ENCODE results near the gene IL2RA. TPM values are rescaled to one million over a fixed set of nuclear protein-coding genes. Genes with fewer than 3 reads are reported as not detected.

Gene IL2RA
- polyA plus RNA-seq, 3 donors, result 0.06 TPM; not detected in 2

GRCh38 chr10:6033954-6034353 is 28.2 kb downstream of the IL2RA start:
- Histone ChIP-seq H3K79me2 (ENCODE audit: insufficient read depth, low read length) (no peaks in the 10 kb centered on the region), H3K27me3 (ENCODE audit: control insufficient read depth in 2 of 2, insufficient read depth in 2 of 2, low read length in 2 of 2) (no peaks in the 10 kb centered on the region), H2AFZ (ENCODE audit: insufficient read depth, low read depth, low read length, poor library complexity, severe bottlenecking) (no peak overlapping the region), H3K36me3 (replicated peaks in 1 of 2; ENCODE audit: control insufficient read depth in 1 of 2, insufficient read depth in 2 of 2, low read length in 2 of 2) (no peaks in the 10 kb centered on the region), H3K4me1 (ENCODE audit: control insufficient read depth in 1 of 2, insufficient read depth in 2 of 2, low read length in 2 of 2) (peaks cover 3 to 12% of the 10 kb centered on the region in 2 donors), H3K9ac (ENCODE audit: insufficient read depth, low read length, poor library complexity, severe bottlenecking) (no peak overlapping the region), H4K20me1 (ENCODE audit: insufficient read depth, low read length) (no peaks in the 10 kb centered on the region), H3K27ac (ENCODE audit: low read depth in 1 of 2, low read length in 2 of 2) (no peak overlapping the region), H3K9me3 (replicated peaks in 1 of 2; ENCODE audit: control insufficient read depth in 1 of 2, insufficient read depth in 1 of 2, low read length in 2 of 2) (peaks cover 4 to 12% of the 10 kb centered on the region in 2 donors), H3K4me3 (replicated peaks in 1 of 3; ENCODE audit: low read depth in 2 of 3, low read length in 3 of 3) (no peak overlapping the region), H3K4me2 (replicated peaks; ENCODE audit: extremely low read depth, low read length, poor library complexity, severe bottlenecking) (no peak overlapping the region)
- TF ChIP-seq, protein P1, sequence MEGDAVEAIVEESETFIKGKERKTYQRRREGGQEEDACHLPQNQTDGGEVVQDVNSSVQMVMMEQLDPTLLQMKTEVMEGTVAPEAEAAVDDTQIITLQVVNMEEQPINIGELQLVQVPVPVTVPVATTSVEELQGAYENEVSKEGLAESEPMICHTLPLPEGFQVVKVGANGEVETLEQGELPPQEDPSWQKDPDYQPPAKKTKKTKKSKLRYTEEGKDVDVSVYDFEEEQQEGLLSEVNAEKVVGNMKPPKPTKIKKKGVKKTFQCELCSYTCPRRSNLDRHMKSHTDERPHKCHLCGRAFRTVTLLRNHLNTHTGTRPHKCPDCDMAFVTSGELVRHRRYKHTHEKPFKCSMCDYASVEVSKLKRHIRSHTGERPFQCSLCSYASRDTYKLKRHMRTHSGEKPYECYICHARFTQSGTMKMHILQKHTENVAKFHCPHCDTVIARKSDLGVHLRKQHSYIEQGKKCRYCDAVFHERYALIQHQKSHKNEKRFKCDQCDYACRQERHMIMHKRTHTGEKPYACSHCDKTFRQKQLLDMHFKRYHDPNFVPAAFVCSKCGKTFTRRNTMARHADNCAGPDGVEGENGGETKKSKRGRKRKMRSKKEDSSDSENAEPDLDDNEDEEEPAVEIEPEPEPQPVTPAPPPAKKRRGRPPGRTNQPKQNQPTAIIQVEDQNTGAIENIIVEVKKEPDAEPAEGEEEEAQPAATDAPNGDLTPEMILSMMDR (IDR thresholded peaks at IDR 0.05), result no peak
- Mint-ChIP-seq H3K27ac (no peak overlapping the region), H3K9me3 (peaks cover 6 to 17% (median 14%) of the 10 kb centered on the region in 7 donors), H3K27me3 (ENCODE audit: low read depth in 3 of 3) (peaks cover 0 to 4% (median 0%) of the 10 kb centered on the region in 3 donors), H3K4me1 (peaks cover 12% of the 10 kb centered on the region), H3K36me3 (no peaks in the 10 kb centered on the region), H3K4me3 (no peak overlapping the region)
- DNase-seq, result peak; percentile 12 to 79 (median 16)
- intact Hi-C loops (cut with micrococcal nuclease), result no loop called here
- no CpG with 5 or more reads among the region's 3 CpGs for WGBS (ENCODE audit: insufficient coverage)

GRCh38 chr10:6030940-6031339 is 31.2 kb downstream of the IL2RA start:
- TF ChIP-seq, protein P1 (IDR thresholded peaks at IDR 0.05), result no peak
- H3K4me1 ChIP-seq (ENCODE audit: control insufficient read depth in 1 of 2, insufficient read depth in 2 of 2, low read length in 2 of 2), result peaks cover 3 to 12% of the 10 kb centered on the region in 2 donors
- H3K36me3 ChIP-seq (replicated peaks in 1 of 2; ENCODE audit: control insufficient read depth in 1 of 2, insufficient read depth in 2 of 2, low read length in 2 of 2), result no peaks in the 10 kb centered on the region
- Mint-ChIP-seq H3K36me3 (no peaks in the 10 kb centered on the region), H3K9me3 (peaks cover 6 to 17% (median 12%) of the 10 kb centered on the region in 7 donors), H3K4me1 (peaks cover 12% of the 10 kb centered on the region), H3K4me3 (no peak overlapping the region), H3K27ac (no peak overlapping the region), H3K27me3 (ENCODE audit: low read depth in 3 of 3) (peaks cover 0 to 2% (median 1%) of the 10 kb centered on the region in 3 donors)
- no peak overlapping the region for H3K9ac ChIP-seq (ENCODE audit: insufficient read depth, low read length, poor library complexity, severe bottlenecking)
- intact Hi-C loops (cut with micrococcal nuclease), result no loop called here
- H4K20me1 ChIP-seq (ENCODE audit: insufficient read depth, low read length), result no peaks in the 10 kb centered on the region
- H2AFZ ChIP-seq (ENCODE audit: insufficient read depth, low read depth, low read length, poor library complexity, severe bottlenecking), result no peak overlapping the region
- no peak overlapping the region for H3K4me2 ChIP-seq (replicated peaks; ENCODE audit: extremely low read depth, low read length, poor library complexity, severe bottlenecking)
- H3K4me3 ChIP-seq (replicated peaks in 1 of 3; ENCODE audit: low read depth in 2 of 3, low read length in 3 of 3), result no peak overlapping the region
- peaks cover 4 to 12% of the 10 kb centered on the region in 2 donors for H3K9me3 ChIP-seq (replicated peaks in 1 of 2; ENCODE audit: control insufficient read depth in 1 of 2, insufficient read depth in 1 of 2, low read length in 2 of 2)
- H3K27ac ChIP-seq (ENCODE audit: low read depth in 1 of 2, low read length in 2 of 2), result no peak overlapping the region
- H3K27me3 ChIP-seq (ENCODE audit: control insufficient read depth in 2 of 2, insufficient read depth in 2 of 2, low read length in 2 of 2), result no peaks in the 10 kb centered on the region
- H3K79me2 ChIP-seq (ENCODE audit: insufficient read depth, low read length), result no peaks in the 10 kb centered on the region
- no peak for DNase-seq
